ENCODE measurements around the gene PIANP.

Gene PIANP

DNA sequence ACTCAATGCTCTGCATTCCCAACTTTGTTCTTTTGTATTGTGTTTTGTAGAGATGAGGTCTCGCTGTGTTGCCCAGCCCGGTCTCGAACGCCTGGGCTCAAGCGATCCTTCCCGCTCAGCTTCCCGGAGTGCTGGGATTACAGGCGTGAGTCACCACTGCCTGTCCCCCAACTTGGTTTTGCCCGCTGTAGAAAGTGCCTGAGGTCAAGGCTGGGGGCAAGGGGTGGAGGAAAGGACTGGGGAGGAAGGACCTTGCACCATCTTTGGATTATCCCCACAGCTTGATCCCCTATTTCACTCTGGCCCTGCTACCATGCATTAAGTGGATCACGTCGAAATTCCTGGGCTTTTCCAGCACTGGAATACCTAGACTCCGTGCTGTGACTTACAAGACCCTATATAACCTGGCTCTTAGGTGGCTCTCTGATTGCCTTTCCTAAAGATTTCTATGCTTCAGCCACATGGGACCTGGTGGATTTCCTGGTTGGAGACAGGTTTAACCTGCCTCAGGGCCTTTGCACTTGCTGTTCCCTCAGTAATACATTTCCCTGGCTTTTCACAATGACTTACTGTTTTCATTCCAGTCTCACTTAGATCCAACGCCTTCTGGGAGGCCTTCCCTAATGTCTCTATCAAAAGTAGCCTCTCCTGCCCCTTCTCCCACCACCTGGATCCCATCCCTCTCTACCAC, 608 bp upstream of the PIANP start:
- no peak for DNase-seq

DNA sequence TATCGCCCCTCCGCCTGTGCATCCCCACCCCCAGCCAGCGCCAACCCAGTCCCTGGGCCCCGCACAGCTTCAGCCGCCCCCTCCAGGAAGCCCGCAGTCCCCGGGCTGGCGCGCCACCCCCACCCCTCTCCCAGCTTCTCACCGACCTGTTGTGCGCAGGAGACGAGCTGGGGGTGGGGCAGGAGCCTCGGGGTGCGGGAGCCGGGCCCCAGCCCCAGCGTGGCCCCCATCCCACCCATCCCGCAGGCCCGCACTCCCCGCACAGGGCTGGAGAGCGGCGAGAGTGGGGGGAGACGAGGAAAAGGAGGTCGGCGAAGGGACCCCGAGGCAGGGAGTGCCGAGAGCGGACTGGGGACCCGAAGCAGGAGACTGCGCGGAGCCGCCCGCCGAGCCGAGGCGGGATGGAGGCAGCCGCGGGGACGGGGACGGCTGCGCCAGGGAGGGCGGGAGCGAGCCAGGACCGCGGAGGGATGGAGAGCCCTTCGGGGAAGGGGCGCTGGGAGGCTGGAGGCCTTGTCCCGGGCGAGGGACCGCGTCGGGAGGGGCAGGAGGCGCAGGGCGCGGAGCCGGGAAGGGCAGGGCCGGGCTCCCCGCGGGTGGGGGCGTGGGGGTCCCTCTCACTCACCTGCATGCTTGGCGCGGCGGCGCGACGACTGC, 498 bp downstream of the PIANP start:
- DNase-seq, result no peak

GRCh38 chr12:6699259-6699988, 1.2 kb downstream of the PIANP start:
- DNase-seq, result no peak

DNA sequence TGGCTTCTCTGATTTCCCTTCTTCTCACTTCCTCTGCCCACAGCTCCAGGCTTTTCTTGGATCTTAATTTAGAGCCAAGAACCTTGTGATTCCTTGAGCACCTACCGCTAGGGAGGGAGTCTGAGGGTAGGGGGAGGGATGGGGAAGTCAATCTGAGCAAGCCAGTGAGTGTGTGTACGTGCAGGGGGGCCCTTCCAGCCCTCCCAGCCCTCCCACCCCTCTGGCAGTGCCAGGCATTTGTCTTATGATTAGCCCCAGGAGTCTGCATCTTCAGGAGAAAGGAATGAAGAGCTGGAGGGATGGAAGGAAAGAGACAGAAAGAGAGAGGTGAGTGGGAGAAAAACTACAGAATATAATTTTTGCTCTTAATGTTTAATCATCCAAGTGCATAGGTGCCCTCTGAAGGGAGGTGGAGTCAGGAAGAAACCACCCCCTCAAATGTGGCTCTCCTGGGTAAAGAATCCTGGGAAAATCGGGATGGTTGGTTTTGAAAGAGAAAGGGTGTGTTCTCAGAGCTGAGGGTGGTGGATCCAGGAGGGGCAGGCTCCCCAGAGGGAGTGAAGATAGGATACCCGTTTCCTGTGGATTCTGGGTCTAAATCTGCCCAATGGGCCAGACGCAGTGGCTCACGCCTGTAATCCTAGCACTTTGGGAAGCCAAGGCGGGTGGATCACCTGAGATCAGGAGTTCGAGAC, 2.1 kb downstream of the PIANP start:
- DNase-seq, result no peak

DNA sequence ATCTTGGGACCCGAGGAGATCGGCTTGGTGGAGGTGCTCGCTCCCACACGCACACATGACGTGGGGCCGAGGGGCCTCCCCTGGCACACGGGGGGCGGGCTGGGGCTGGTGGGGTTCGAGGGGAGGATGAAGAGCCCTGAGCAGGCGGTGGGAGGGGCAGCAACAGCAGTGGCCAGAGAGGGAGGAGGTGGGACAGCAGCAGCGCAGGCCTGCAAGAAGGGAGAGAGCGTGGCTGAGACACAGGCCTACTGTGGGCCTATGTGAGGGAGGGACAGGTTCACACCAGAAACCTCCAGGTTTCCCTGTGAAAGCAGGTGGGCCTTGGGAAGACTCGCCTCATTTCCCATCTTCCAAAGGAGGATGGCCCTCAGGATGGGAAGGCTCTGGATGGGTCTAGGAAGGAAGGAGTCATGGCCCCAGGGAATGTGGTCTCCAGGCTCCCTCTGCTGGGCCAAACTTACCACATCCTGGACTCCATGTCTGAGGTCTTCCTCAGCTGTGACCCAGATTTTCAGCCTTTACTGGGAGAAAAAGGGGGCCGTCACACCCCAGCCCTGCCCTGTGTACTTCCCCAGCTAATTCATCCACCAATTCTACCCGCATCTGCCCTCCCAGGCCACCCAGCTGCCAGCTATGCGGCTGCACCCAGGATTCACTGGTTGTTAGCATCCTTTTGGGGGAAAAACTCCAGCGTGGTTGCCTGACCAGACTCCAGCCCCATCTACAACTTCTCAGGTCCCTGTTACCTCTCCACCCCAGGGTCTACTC, 2.8 kb downstream of the PIANP start:
- peak; percentile 47 to 63 for DNase-seq

GRCh38 chr12:6696690-6697583, 3.7 kb downstream of the PIANP start:
- DNase-seq, result no peak

- no peak for DNase-seq
Measured at GRCh38 chr12:6695313-6696045, 5.1 kb downstream of the PIANP start.

DNA sequence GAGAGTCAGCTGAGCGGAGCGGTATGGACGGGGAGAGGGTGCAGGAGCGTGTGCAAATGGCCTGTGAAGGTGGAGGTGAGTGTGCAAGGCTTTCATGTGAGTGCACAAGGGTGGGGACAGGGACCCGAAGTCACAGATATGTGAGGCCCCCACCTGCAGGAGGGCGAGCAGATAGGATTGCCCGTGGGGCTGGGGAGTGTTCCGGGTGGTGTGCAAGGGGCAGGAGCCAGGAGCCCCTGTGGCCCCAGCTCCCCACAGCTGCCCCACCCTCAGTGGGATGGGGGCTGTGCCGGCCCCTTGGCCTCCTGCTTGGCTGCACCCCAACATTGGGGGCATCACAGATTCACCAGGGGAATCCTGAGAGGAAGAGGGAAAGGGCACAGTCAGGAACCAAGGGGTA, 5.9 kb downstream of the PIANP start:
- DNase-seq, result no peak

DNA sequence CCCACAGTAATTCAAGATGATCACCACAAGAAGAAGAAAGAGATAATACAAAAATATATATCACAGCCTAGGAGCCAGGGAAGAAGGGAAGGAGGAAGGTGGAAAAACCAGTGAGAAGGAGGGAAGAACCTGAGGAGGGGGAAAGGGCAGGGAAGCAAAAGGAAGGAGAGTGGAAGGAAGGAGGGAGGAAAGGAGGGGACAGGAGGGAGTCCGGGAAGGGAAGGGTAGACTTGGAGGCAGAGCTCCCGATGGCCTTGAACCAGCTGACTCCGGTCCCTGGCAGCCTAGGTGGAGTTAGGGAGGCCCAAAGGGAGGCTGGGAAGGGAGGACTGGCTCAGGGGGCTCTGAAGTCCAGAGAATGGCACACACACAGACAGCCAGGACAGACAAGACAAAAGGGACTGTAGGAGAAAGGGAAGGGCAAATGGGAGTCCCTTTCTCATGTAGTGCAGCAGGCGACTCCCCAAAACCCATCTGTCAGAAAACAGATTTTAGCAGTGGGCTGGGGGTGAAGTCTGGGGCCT, 6.7 kb downstream of the PIANP start:
- no peak for DNase-seq

DNA sequence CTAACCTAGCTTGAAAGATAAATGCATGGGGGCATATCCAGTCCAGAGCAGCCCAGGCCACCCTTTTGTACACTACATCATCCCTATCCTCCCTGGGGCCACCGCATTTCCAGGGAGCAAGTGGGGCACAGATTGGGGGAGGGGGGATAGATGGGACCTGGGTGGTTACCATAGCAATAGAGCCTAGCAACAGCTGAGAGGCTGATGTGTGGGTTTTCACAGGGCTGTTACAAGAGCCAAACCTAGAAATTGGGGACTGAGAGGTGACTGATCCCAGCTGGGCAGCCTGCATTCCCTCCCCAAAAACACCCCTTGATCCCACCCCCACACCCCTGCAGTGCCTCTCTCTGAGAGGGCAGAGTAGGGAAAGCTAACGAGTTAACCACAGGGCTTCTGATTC, 7.7 kb downstream of the PIANP start:
- no peak for DNase-seq

- DNase-seq, result no peak
Measured at GRCh38 chr12:6691473-6691872, 9.1 kb downstream of the PIANP start.

- DNase-seq, result peak; percentile 99 to 100
Measured at GRCh38 chr12:6688999-6689882, 11.4 kb downstream of the PIANP start, which contains the start of gene ZNF384. Gene ZNF384 (minus strand): TSS chr12:6689375. CDS start chr12:6679520, 9,855 bp downstream.

- no peak for DNase-seq
Measured at GRCh38 chr12:6688543-6688998, 12.0 kb downstream of the PIANP start.

GRCh38 chr12:6685814-6686213, 14.8 kb downstream of the PIANP start:
- no peak for DNase-seq

DNA sequence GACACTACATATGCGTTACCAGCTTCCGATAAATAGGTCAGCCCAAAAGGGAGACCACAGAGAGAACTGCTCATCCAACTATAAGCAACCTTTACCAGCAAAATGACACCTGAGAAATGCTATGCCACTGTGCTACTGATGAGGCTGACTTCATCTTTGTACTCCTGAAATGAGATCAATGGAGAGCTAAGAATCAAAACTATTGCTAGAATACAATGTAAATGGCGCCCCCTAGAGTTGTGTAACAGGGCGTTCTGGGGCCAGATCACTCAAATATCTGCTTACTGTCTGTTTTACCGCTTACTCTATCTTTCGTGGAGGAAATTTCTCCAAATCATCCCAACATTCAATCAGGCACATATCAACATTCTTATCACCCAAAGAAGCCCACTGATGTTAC, 16.0 kb downstream of the PIANP start:
- DNase-seq, result peak; percentile 17 to 67

DNA sequence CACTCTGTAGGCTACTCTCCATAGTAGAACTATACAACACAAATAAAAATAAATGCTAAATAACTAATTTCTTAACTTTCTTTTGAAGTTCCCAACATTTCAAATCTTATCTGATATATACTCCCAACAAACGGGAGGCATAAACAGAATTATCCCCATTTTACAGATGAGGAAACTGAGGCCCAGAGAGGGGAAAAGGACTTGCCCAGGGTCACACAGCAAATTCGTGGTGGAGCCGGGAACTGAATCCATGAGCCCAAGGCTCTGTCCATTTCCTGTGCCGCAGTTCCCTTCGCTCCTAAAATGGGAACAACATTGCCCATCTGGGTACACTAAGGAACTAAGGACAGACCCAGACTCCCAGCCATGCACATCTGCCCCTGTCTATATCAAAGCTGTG, 23.7 kb downstream of the PIANP start:
- no peak for DNase-seq

GRCh38 chr12:6672143-6672542, 28.5 kb downstream of the PIANP start:
- DNase-seq, result no peak

GRCh38 chr12:6667559-6668210, 32.9 kb downstream of the PIANP start:
- peak in 1 of 2 experiments; percentile 17 for DNase-seq

DNA sequence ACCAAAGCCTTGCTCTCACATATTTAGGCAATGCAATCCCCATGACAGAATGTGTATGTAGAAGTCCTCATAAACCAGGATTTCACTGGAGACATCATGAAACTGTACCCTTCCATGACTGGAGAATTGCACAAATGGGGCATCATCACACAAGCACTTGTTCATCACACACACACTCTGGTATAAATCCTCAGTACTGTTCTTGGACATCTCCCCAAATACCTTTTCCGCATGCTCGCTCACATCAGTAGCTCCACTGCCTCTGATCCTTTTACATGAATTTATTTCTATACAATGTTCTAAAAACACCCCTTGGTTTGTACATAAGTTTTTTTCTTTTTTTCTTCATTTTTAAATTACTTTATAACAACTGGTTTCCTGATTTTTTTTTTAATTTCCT, 34.4 kb downstream of the PIANP start:
- no peak for DNase-seq
